Brain microvascular endothelial cell (primary cell): Measurements from ENCODE around the gene PAM.

Experiments used
- DNase-seq: peaks from one replicate; pipeline ENCODE4 v3.0.0-alpha.2; 2020
- H3K27ac ChIP-seq: fragments of 250-450 bp; sonication (Bioruptor Pico); 2 replicates; pipeline ENCODE4 v1.5.1; 2020; ENCODE audit warnings: mild to moderate bottlenecking, moderate library complexity
- H3K27me3 ChIP-seq: fragments of 250-450 bp; sonication (Bioruptor Pico); replicated peaks from 2 replicates; pipeline ENCODE4 v1.5.1; 2020; ENCODE audit warnings: mild to moderate bottlenecking
- H3K36me3 ChIP-seq: fragments of 250-450 bp; sonication (Bioruptor Pico); replicated peaks from 2 replicates; pipeline ENCODE4 v1.5.1; 2020; ENCODE audit warnings: mild to moderate bottlenecking
- H3K4me3 ChIP-seq: 2 replicates; pipeline ENCODE4 v1.5.1; 2011; ENCODE audit warnings: low read depth, mild to moderate bottlenecking, control low read depth, low read length, moderate library complexity
- CTCF ChIP-seq: IDR thresholded peaks from 2 replicates; pipeline ENCODE4 v1.5.1; 2011; ENCODE audit warnings: low read depth, mild to moderate bottlenecking, moderate library complexity, low read length, control low read depth, inconsistent platforms; ENCODE audit errors: missing control alignments
- in situ Hi-C: cut with HindIII; loops from 2 replicates; pipeline ENCODE4 v1.10.0; 2017; ENCODE audit warnings: low sequenced_read_pairs, low pct_ligation_motif_present

Gene PAM

GRCh38 chr5:102811972-102812371 lies 56.9 kb downstream of the PAM start:
- DNase-seq, result peak; percentile 27
- no peak for TF ChIP-seq CTCF
- no peak overlapping the region for H3K4me3 ChIP-seq
- H3K27ac ChIP-seq, result no peak overlapping the region
- H3K27me3 ChIP-seq, result no peaks in the 10 kb centered on the region
- no peaks in the 10 kb centered on the region for H3K36me3 ChIP-seq
- in situ Hi-C loops, result no loop called here

DNA sequence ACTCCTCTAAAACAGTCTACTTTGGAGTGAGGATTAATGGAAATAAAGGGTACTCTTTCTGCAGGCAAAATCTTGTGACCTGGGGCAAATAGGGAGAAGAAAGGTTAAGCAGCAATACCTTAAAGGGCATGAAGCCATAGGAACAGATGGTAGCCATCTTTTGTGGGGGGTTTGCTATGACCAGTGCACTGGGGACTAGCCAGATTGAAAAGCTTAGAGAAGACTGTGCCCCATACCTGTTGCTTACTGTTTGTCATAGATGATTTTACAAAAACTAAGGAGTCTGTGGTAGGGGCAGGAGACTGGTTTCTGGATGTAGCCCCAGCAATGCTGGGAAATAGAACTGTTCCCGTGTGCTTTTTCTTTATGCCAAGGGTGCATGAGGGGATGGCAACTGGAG lies 58.6 kb downstream of the PAM start:
- no peak overlapping the region for H3K27ac ChIP-seq
- no peak for TF ChIP-seq CTCF
- no peak for DNase-seq
- no peak overlapping the region for H3K4me3 ChIP-seq
- H3K27me3 ChIP-seq, result no peaks in the 10 kb centered on the region
- no peaks in the 10 kb centered on the region for H3K36me3 ChIP-seq
- in situ Hi-C loops, result no loop called here

DNA sequence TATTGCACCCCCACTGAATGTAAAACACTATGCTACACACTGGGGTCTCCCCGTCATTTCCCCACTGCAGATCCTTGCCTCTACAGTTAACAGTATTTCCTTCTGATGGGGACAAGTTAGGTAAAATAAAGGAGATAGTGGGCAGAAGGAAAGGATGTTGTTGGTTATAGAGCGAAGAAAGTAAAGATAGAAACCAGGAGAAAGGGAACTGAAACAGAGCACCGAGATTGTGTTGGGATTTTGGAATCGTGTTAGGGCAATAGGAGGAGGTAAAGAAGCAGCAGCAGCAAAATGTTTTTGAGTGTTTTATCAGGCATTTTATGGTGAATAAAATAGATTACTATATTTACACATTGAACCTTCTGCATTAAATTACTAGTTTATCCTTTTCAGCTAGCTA lies 60.0 kb downstream of the PAM start:
- Histone ChIP-seq H3K27ac (no peak overlapping the region), H3K4me3 (no peak overlapping the region), H3K36me3 (no peaks in the 10 kb centered on the region), H3K27me3 (no peaks in the 10 kb centered on the region)
- no peak for DNase-seq
- in situ Hi-C loops, result no loop called here
- no peak for TF ChIP-seq CTCF

GRCh38 chr5:102815540-102816332 lies 60.6 kb downstream of the PAM start:
- in situ Hi-C loops, result no loop called here
- no peak for DNase-seq

GRCh38 chr5:102818345-102818744 lies 63.2 kb downstream of the PAM start:
- Histone ChIP-seq H3K4me3 (no peak overlapping the region), H3K27ac (no peak overlapping the region), H3K36me3 (no peaks in the 10 kb centered on the region), H3K27me3 (no peaks in the 10 kb centered on the region)
- in situ Hi-C loops, result no loop called here
- no peak for TF ChIP-seq CTCF
- no peak for DNase-seq

More at GRCh38 chr5:102815540-102816332, 60.6 kb downstream of the PAM start:
- no peaks in the 10 kb centered on the region for H3K27me3 ChIP-seq
- no peak overlapping the region for H3K4me3 ChIP-seq
- no peak for TF ChIP-seq CTCF
- H3K36me3 ChIP-seq, result no peaks in the 10 kb centered on the region
- H3K27ac ChIP-seq, result no peak overlapping the region

DNA sequence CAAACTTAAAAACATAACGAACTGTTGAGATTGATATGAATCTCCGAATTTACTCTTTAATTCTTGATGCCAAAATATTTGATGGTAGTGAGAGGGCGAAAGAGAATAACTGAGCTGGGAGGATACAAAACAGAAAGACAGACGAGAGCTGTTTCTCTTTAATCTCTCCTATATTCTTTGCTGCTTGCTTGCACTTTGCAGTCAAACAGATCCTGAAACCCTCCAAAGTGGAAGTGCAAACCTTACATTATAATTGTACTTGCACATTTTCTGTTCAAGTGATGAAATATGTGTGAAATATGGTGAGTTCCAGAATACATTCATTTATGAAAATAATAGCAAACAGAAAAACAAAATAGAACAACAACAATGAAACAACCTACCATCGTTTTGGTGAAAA lies 63.8 kb downstream of the PAM start:
- no peak overlapping the region for H3K4me3 ChIP-seq
- in situ Hi-C loops, result no loop called here
- DNase-seq, result no peak
- H3K36me3 ChIP-seq, result no peaks in the 10 kb centered on the region
- no peak for TF ChIP-seq CTCF
- H3K27ac ChIP-seq, result no peak overlapping the region
- no peaks in the 10 kb centered on the region for H3K27me3 ChIP-seq
